AG10803 (cell line): ENCODE data around the gene TRIB2.

Source experiments
- DNase-seq: peaks from one replicate; pipeline ENCODE4 v3.0.0; 2010; ENCODE audit warnings: low read depth
- H3K4me3 ChIP-seq: 2 replicates; pipeline ENCODE4 v1.5.1; 2011; ENCODE audit warnings: mild to moderate bottlenecking, low read length, control low read depth
- TF ChIP-seq, protein P1 (sequence below): conservative IDR thresholded peaks from 2 replicates; pipeline ENCODE4 v1.5.1; 2011; ENCODE audit warnings: mild to moderate bottlenecking, low read length, control low read depth, inconsistent platforms

Gene TRIB2

DNA sequence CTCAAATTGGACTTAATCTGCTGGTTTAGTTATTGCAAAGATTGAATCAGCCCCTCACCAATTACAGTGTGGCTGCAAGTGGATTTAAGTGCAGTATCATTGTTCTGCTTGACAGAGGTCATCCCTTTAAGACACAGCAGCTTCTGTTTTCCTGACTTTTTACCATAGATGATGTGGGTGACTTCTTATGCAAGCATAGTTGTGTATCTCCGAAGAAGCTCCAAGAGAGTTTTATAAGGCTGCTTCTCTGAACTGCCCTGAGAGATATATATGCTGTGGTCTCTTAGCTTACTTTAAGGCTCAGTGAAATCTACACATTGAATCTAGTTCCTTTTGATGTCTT is 3.5 kb downstream of the TRIB2 start:
- DNase-seq: no peak
- TF ChIP-seq, protein P1, sequence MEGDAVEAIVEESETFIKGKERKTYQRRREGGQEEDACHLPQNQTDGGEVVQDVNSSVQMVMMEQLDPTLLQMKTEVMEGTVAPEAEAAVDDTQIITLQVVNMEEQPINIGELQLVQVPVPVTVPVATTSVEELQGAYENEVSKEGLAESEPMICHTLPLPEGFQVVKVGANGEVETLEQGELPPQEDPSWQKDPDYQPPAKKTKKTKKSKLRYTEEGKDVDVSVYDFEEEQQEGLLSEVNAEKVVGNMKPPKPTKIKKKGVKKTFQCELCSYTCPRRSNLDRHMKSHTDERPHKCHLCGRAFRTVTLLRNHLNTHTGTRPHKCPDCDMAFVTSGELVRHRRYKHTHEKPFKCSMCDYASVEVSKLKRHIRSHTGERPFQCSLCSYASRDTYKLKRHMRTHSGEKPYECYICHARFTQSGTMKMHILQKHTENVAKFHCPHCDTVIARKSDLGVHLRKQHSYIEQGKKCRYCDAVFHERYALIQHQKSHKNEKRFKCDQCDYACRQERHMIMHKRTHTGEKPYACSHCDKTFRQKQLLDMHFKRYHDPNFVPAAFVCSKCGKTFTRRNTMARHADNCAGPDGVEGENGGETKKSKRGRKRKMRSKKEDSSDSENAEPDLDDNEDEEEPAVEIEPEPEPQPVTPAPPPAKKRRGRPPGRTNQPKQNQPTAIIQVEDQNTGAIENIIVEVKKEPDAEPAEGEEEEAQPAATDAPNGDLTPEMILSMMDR: no peak
- peak overlapping the region; percentile 91 for H3K4me3 ChIP-seq

DNA sequence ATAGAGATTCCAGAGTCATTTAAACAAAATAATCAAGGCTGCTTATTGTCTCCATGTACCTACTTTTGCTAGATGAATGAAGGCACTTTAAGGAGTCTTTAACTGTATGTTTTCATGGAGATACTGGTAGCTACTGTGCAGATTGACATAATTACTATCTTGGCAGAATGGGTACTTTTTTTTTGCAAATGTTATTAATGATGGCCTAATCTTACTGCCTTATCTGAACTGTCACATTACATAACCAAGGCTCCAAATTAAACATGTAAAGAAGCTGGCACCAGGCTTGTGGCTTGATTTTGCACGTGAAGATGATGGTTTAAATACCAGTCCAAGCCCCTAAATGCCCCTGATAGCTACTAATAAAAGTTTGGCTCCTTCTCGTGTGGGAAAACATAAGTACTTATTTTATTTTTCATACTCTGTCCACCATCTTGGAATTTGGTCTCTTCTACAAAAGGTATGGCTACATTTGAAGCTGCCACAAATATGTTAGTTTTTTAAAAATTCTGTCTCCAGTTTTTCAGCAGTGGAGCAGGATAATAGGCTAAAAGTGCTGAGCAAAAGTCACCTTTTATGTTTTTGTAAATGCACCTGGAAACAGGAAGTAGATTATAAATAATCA is 4.1 kb downstream of the TRIB2 start:
- peak overlapping the region; percentile 91 for H3K4me3 ChIP-seq
- no peak for DNase-seq
- TF ChIP-seq, protein P1: no peak

DNA sequence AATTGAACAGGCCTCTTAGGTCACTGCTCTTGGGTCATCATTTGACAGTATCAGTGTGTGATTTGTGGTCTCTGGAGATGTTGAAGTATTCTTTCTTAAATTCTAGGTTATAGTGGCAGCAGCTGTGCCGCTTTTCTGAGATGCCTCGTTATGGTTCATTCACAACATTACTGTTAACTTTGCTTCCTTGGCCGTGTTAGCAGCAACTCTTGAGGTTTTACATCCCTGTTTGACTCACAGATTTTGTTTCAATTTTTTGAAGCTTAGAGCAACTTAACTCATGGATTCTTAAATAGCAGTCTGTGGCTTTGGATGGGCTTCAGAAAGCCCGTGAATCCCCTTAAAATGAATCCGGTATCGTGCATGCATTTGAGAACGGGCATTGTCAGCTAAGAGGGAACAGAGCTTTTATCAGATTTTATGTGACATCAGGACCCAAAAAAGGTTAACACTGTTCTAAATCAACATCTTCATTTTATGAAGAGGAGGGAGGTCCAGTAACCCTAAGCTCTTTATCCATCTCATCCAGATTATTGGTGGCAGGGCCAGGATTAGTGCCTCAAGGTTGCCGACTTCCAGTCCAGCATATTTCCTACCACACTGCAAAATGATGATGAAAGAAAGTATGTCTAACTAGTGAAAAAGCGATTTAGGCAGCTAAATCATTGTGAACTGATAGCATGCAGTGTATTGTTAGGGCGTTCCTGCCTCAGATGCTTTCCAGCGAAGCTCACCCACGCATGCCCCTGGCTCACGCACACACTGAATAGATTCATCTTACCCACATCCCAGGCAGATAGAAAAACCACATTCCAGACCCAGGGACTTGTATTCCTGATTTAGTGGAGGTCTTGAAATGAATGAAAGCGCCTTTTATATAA is 5.1 kb downstream of the TRIB2 start:
- TF ChIP-seq, protein P1: no peak
- peak overlapping the region; percentile 23 for H3K4me3 ChIP-seq
- peak; percentile 68 for DNase-seq

DNA sequence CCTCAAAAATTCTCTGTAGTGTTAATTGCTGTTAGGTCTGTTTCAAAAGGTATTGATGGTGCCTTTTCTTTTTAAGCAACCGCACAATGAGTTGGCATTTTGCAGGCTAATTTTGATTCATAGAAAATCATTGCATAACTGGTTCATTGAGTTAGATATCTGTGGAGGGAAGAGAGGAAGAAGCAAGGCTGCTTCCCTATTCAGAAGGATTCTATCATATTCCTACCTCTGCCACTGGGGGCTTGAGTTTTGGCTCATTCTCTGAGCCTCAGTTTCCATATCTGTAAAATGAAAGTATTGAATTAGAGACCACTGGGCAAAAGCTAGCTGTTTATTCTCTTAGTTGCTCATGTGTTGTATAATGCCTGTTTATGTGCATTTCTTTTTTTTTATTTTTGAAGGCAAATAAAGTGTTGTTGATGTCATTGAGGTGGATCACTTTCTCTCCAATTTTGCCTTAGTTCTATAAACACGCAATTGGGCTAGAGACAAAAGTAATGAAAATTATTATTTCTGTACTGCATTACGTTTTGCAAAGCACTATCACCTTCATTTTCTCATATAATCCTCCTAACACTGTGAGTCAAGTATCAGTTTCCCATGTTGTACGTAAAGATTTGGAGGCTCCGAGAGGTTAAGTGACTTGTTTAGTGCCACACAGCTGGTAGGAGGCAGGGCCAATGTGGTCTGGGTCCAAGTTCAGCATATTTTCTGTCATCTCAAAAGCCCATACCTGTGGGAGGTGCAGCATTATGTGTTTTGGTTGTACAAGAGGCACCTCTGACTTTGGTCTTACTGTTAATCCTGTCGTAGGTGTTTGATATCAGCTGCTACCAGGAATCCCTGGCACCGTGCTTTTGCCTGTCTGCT is 5.9 kb downstream of the TRIB2 start:
- no peak for DNase-seq
- H3K4me3 ChIP-seq: no peak overlapping the region
- TF ChIP-seq, protein P1: no peak

DNA sequence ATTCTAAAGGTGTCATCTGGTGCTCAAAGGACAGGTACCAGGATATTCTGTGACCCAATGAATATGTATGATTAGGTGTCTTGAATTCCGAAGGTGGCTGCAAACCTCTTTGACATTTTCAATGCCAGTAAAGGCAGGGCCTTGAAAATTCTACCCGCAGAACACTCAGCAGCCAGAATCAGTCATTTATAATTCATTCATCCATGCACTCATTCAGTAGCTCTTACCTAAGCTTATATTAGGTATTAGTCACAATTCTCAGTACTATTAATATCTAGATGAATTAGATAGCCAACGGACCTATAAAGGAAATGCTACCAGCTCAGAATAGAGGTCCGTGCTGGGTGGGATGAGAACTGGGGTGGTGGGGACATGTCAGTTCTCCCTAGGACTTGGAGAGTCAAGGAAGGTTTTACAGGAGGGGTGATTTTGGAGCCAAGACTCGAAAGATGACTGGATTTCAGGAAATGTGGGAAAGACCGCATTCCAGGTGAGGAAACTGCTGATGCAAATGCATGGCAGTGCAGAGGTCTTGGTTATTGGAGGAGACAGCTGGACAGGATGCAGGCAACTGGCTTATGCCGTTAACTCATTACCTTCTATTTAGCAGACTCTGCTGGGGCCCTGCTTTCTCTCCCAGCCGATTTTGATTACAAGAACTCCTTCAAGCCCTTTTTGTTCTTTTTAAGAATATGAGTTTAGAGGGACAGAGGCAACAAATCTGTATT is 7.2 kb downstream of the TRIB2 start:
- no peak overlapping the region for H3K4me3 ChIP-seq
- TF ChIP-seq, protein P1: no peak
- DNase-seq: no peak

DNA sequence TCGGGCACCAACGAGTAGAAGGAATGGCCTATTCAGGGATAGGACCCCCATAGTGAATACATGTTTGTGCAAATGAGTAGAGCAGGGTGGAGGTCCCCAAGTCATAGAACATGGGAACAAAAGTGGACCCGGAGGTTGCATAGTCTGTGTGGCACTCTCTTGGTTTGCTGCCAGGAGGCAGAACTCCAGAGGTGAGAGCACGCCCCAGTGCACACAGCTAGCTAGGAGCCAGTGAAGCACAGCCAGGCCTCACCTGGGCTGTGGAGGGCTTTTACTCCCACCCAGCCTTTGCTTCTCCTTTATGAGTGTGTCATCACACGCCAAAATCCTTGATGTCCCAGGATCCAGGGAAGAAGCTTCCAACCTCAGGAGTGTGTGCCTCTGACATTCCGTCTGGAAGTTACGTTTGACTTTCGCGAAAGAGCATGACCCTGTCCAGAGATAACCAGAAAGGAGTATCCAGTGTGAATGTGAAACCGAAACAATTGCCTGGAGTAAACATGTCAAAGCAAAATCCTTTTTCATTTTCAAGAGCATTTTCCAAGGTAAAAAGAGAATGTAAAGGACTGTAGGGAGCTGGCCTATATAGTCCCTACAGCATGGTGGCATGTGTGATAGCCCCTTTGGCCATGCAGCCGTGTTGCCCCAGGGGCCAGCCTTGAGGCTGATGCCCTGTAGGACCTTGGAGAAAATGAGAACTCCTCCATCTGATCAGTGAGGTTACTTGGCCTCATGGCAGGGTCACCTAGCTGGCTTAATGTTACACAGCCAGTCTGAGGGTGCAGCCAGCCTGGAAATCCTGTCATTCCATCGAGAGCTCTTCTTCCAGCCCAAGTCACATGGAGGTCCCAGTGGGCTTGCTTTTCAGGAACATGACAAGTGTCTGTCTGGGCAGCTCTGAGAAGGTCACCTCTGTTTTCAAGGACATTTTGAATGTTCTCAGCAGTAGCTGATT is 8.8 kb downstream of the TRIB2 start:
- DNase-seq: no peak

More for the DNA sequence above, 8.8 kb downstream of the TRIB2 start:
- TF ChIP-seq, protein P1: no peak
- no peak overlapping the region for H3K4me3 ChIP-seq
